H1 (cell line): ENCODE measurements around the gene DYSF. TPM values are rescaled to one million over a fixed set of nuclear protein-coding genes. Genes with fewer than 3 reads are reported as not detected.

Source experiments
- CBX5 ChIP-seq: fragments of 300-800, 300-1000 bp; sonication (generic); IDR thresholded peaks from 2 replicates; pipeline ENCODE4 v1.7.1; 2016; ENCODE audit warnings: antibody characterized with exemption, low read length, low read depth
- polyA plus RNA-seq, 7 experiments: library from polyadenylated mRNA; depleted of rRNA in 3 of 7; stranded (reverse) in 5 of 7; unstranded in 2 of 7; fragments of >200 nt in 5 of 7; fragments of 200-250 nt in 2 of 7; gene quantifications; 1 replicate in 5 of 7; 2 replicates in 1 of 7; 4 replicates in 1 of 7; pipeline versions ENCODE4 v1.2.1 to v1.2.3, GENCODE V29; 2011 to 2013; ENCODE audit warnings: missing spikeins in 2 of 7, mixed read lengths in 2 of 7
- total RNA-seq: library from RNA; stranded (reverse); fragmentation: NEBNext Ultra II Directional; extraction: Animal tissue kit (Norgen Biotek cat#: 25700); gene quantifications from 2 replicates; pipeline ENCODE4 v1.2.1, GENCODE V29; 2021

The DYSF gene
- total and polyA plus RNA-seq, 2 of the 8 experiments (the other 6 are each of a cell fraction or from before 2014, with no cell fraction given): 5.8 to 7.1 TPM

DNA sequence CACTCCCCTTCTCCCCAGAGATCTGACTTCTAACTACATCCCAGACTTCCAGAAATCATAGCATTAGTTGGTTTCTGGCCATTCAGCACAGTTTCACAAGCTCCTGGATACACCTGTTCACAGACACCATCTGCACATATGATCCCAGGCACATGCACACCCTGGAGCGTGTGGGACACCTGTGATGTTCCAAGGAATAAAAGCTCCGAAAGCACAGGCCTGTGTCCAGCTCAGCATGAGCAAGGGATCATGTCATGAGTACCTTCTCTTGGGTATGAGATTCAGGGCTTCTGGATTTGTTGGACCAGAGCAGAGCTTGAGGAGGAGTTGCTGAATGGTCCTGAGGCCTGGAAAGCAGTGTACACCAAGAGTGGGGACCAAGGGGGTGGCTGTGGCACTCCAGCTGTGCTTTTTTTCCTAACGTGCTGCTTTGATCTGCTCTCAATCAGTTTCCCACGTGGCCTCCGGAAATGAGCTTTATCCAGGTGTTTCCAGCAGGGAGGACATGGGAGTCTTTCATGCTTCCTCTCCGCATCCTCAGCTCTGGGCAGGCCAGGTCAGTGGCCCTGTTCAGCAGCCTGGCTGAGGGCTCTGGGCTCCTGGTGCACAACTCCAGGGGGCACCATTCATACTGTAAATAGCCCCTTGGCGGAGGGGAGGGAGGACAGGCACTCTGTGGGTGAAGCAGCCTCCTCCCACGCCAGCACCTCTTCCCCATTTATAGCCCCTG is 1.8 kb downstream of the DYSF start (continued):
- TF ChIP-seq CBX5: no peak
- TF ChIP-seq, all 59 proteins: peak for 2
